Measurements from ENCODE around the gene SH3RF1. TPM values are rescaled to one million over a fixed set of nuclear protein-coding genes. Genes with fewer than 3 reads are reported as not detected.

The SH3RF1 gene
- total RNA-seq, 3 donors from 2014 or later, result 45.3 to 82.3 (median 65.5) TPM

GRCh38 chr4:169136796-169137557 lies 133.8 kb downstream of the SH3RF1 start:
- intact Hi-C loops (cut with DNase I, micrococcal nuclease), result no loop called here
- no peak for DNase-seq
- no peak for TF ChIP-seq CTCF (IDR thresholded peaks at IDR 0.05)

GRCh38 chr4:169136330-169136729 lies 134.4 kb downstream of the SH3RF1 start:
- H3K36me3 ChIP-seq (ENCODE audit: low read depth), result no peaks in the 10 kb centered on the region
- no peaks in the 10 kb centered on the region for H3K9me3 ChIP-seq
- ATAC-seq, result no peak
- no peak for DNase-seq
- TF ChIP-seq CTCF (IDR thresholded peaks at IDR 0.05), result no peak
- no peaks in the 10 kb centered on the region for H3K4me1 ChIP-seq (ENCODE audit: low read depth)
- intact Hi-C loops (cut with DNase I, micrococcal nuclease), result no loop called here
- H3K4me3 ChIP-seq, result no peak overlapping the region

More at GRCh38 chr4:169136796-169137557, 133.8 kb downstream of the SH3RF1 start:
- H3K4me1 ChIP-seq (ENCODE audit: low read depth), result no peaks in the 10 kb centered on the region
- H3K36me3 ChIP-seq (ENCODE audit: low read depth), result no peaks in the 10 kb centered on the region
- no peak overlapping the region for H3K4me3 ChIP-seq
- no peak for ATAC-seq
- H3K9me3 ChIP-seq, result no peaks in the 10 kb centered on the region

GRCh38 chr4:169135776-169136175 lies 135.0 kb downstream of the SH3RF1 start:
- Histone ChIP-seq H3K4me1 (ENCODE audit: low read depth) (no peaks in the 10 kb centered on the region), H3K36me3 (ENCODE audit: low read depth) (no peaks in the 10 kb centered on the region), H3K9me3 (no peaks in the 10 kb centered on the region), H3K4me3 (no peak overlapping the region)
- no peak for ATAC-seq
- DNase-seq, result no peak
- no peak for TF ChIP-seq CTCF (IDR thresholded peaks at IDR 0.05)
- intact Hi-C loops (cut with DNase I, micrococcal nuclease), result no loop called here

GRCh38 chr4:169133932-169134331 lies 136.8 kb downstream of the SH3RF1 start:
- ATAC-seq (no peak), DNase-seq (no peak)
- H3K36me3 ChIP-seq (ENCODE audit: low read depth), result no peaks in the 10 kb centered on the region

GRCh38 chr4:169132561-169133305 lies 138.0 kb downstream of the SH3RF1 start:
- intact Hi-C loops (cut with DNase I, micrococcal nuclease), result no loop called here
- no peaks in the 10 kb centered on the region for H3K4me1 ChIP-seq (ENCODE audit: low read depth)
- DNase-seq (no peak), ATAC-seq (no peak)
- no peaks in the 10 kb centered on the region for H3K9me3 ChIP-seq
- H3K36me3 ChIP-seq (ENCODE audit: low read depth), result no peaks in the 10 kb centered on the region
- H3K4me3 ChIP-seq, result no peak overlapping the region
- no peak for TF ChIP-seq CTCF (IDR thresholded peaks at IDR 0.05)

More at GRCh38 chr4:169133932-169134331, 136.8 kb downstream of the SH3RF1 start:
- H3K9me3 ChIP-seq, result no peaks in the 10 kb centered on the region
- intact Hi-C loops (cut with DNase I, micrococcal nuclease), result no loop called here
- TF ChIP-seq CTCF (IDR thresholded peaks at IDR 0.05), result no peak
- no peak overlapping the region for H3K4me3 ChIP-seq
- no peaks in the 10 kb centered on the region for H3K4me1 ChIP-seq (ENCODE audit: low read depth)
